Karpas-422 (cell line): Measurements from ENCODE around the gene NCKAP5. TPM values are rescaled to one million over a fixed set of nuclear protein-coding genes. Genes with fewer than 3 reads are reported as not detected.

Experiments used
- DNase-seq: peaks from one replicate; pipeline ENCODE4 v3.0.0-alpha.2; 2015
- H2AFZ ChIP-seq: fragments of 200-600 bp; sonication (generic); 2 replicates; pipeline ENCODE4 v1.6.1; 2014; ENCODE audit warnings: antibody characterized with exemption, low read length, mixed read lengths
- H3K27ac ChIP-seq: fragments of 200-600 bp; sonication (generic); 2 replicates; pipeline ENCODE4 v1.5.1; 2014; ENCODE audit warnings: mild to moderate bottlenecking, low read length, moderate library complexity
- H3K27me3 ChIP-seq: fragments of 200-600 bp; sonication (generic); 2 replicates; pipeline ENCODE4 v1.6.1; 2014; ENCODE audit warnings: low read length, mixed read lengths
- H3K36me3 ChIP-seq: fragments of 200-600 bp; sonication (generic); 2 replicates; pipeline ENCODE4 v1.6.1; 2014; ENCODE audit warnings: low read length, mixed read lengths; ENCODE audit not compliant: insufficient read depth
- H3K4me1 ChIP-seq: fragments of 200-600 bp; sonication (generic); 2 replicates; pipeline ENCODE4 v1.6.1; 2014; ENCODE audit warnings: mild to moderate bottlenecking, low read length, mixed read lengths
- H3K4me2 ChIP-seq: fragments of 200-600 bp; sonication (generic); 2 replicates; pipeline ENCODE4 v1.6.1; 2014; ENCODE audit warnings: low read length, low read depth, mild to moderate bottlenecking; ENCODE audit not compliant: poor library complexity, severe bottlenecking
- H3K4me3 ChIP-seq: fragments of 200-600 bp; sonication (generic); 2 replicates; pipeline ENCODE4 v1.5.1; 2014; ENCODE audit warnings: mild to moderate bottlenecking, antibody characterized with exemption, low read length, mixed read lengths
- H3K79me2 ChIP-seq: fragments of 200-600 bp; sonication (generic); 2 replicates; pipeline ENCODE4 v1.6.1; 2014; ENCODE audit warnings: mild to moderate bottlenecking, low read length, mixed read lengths
- H3K9ac ChIP-seq: fragments of 200-600 bp; sonication (generic); 2 replicates; pipeline ENCODE4 v1.6.0; 2014; ENCODE audit warnings: low read length
- H3K9me2 ChIP-seq: fragments of 200-600 bp; sonication (generic), shearing (Covaris generic); replicated peaks from 2 replicates; pipeline ENCODE4 v1.6.0; 2014; ENCODE audit warnings: mild to moderate bottlenecking, low read length, moderate library complexity; ENCODE audit not compliant: insufficient read depth
- H3K9me3 ChIP-seq: fragments of 300-700, 200-600 bp; sonication (generic); 2 replicates; pipeline ENCODE4 v1.6.1; 2014; ENCODE audit warnings: low read length, mixed read lengths
- H4K20me1 ChIP-seq: fragments of 200-600 bp; sonication (generic); 2 replicates; pipeline ENCODE4 v1.6.1; 2014; ENCODE audit warnings: mild to moderate bottlenecking, antibody characterized with exemption, low read length, low read depth; ENCODE audit not compliant: insufficient read depth
- total RNA-seq: library from RNA; depleted of rRNA; stranded (reverse); fragments of >200 nt; shearing (Covaris generic); gene quantifications from 2 replicates; pipeline ENCODE4 v1.2.3, GENCODE V29; 2014; ENCODE audit warnings: low replicate concordance

Gene NCKAP5
- total RNA-seq, 1 experiment from 2014 or later, result not detected

DNA sequence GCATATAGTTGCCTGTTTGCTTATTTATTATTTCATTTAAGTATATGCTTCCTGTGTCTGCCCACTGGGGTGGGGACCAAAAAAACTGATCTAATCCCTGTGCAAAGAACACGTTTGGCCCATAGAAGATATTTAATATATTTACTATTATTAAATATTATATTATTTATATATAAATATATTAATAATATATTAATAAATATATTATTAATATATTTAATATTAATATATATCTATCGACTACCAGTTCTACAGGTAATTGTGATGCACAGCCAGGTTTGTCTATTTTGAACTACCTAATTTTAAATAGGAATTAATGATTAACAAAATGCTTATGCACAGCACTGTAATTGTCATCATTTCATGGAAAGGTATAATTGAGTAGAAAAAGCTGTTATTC is 609.4 kb downstream of the NCKAP5 start:
- DNase-seq, result no peak
- Histone ChIP-seq H3K4me1 (peaks cover 4% of the 10 kb centered on the region), H3K27me3 (no peaks in the 10 kb centered on the region; the same call in 1 of the 2 replicates), H3K27ac (no peak overlapping the region), H2AFZ (no peak overlapping the region), H3K4me3 (no peak overlapping the region), H3K36me3 (no peaks in the 10 kb centered on the region), H3K9me3 (no peaks in the 10 kb centered on the region), H3K79me2 (no peaks in the 10 kb centered on the region), H3K9ac (no peak overlapping the region), H3K4me2 (no peak overlapping the region), H3K9me2 (no peaks in the 10 kb centered on the region), H4K20me1 (no peaks in the 10 kb centered on the region)

- no peaks in the 10 kb centered on the region; the same call in 1 of the 2 replicates for H3K27me3 ChIP-seq
- no peaks in the 10 kb centered on the region for H3K36me3 ChIP-seq
- H3K4me1 ChIP-seq, result peaks cover 9% of the 10 kb centered on the region
- no peak overlapping the region for H3K4me2 ChIP-seq
- H3K9me2 ChIP-seq, result no peaks in the 10 kb centered on the region
- no peak for DNase-seq
- H3K4me3 ChIP-seq, result no peak overlapping the region
- no peak overlapping the region for H2AFZ ChIP-seq
- H3K27ac ChIP-seq, result no peak overlapping the region
- no peaks in the 10 kb centered on the region for H4K20me1 ChIP-seq
- no peaks in the 10 kb centered on the region for H3K9me3 ChIP-seq
- no peaks in the 10 kb centered on the region for H3K79me2 ChIP-seq
- no peak overlapping the region for H3K9ac ChIP-seq
These were observed 612.2 kb downstream of the NCKAP5 start for GRCh38 chr2:132955871-132956615.

GRCh38 chr2:132953771-132954170 is 614.5 kb downstream of the NCKAP5 start:
- H4K20me1 ChIP-seq, result no peaks in the 10 kb centered on the region
- H3K4me2 ChIP-seq, result no peak overlapping the region
- H3K9me3 ChIP-seq, result no peaks in the 10 kb centered on the region
- DNase-seq, result peak; percentile 66
- H3K9me2 ChIP-seq, result no peaks in the 10 kb centered on the region
- no peaks in the 10 kb centered on the region for H3K79me2 ChIP-seq
- no peak overlapping the region for H3K4me3 ChIP-seq
- no peak overlapping the region for H3K27ac ChIP-seq
- H2AFZ ChIP-seq, result no peak overlapping the region
- no peaks in the 10 kb centered on the region; the same call in 1 of the 2 replicates for H3K27me3 ChIP-seq
- H3K4me1 ChIP-seq, result peaks cover 13% of the 10 kb centered on the region
- H3K9ac ChIP-seq, result no peak overlapping the region
- H3K36me3 ChIP-seq, result no peaks in the 10 kb centered on the region

DNA sequence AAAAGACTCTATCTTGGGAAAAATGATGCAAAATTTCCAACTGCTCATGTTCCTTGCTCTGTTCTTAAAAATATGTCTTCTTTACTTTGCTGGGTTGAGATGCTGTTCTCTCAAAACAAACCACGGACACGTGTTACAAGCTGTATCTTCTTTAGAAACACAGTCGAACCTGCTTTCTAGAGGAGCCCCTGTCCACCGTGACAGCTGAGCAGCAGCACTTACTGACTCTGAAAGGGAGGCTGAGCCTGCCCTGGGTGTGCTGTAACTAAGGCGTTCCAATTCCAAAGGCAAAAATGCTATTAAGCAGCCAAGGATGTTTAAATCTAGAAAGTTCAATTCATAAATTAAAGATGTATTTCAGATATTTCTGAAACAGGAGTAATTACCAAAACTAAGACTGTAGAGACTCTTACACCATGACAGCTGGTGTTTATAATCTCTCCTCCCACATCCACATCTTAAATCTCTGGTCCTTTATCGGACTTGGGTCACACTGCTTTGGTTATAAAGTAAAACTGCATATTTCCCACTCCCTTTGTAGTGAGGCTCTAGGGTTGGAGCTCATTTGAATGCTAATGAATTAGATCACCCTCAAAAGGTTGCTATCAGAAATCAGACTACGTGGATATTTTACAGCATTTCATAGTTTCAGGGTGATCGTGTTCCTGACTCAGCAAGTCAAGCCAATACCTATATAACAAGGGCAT is 617.1 kb downstream of the NCKAP5 start:
- Histone ChIP-seq H3K4me2 (no peak overlapping the region), H3K4me3 (no peak overlapping the region), H3K4me1 (peaks cover 18% of the 10 kb centered on the region), H4K20me1 (no peaks in the 10 kb centered on the region), H3K79me2 (no peaks in the 10 kb centered on the region), H3K9ac (no peak overlapping the region), H2AFZ (no peak overlapping the region), H3K27ac (no peak overlapping the region), H3K27me3 (no peaks in the 10 kb centered on the region), H3K36me3 (no peaks in the 10 kb centered on the region), H3K9me2 (no peaks in the 10 kb centered on the region), H3K9me3 (no peaks in the 10 kb centered on the region)
- DNase-seq, result no peak

DNA sequence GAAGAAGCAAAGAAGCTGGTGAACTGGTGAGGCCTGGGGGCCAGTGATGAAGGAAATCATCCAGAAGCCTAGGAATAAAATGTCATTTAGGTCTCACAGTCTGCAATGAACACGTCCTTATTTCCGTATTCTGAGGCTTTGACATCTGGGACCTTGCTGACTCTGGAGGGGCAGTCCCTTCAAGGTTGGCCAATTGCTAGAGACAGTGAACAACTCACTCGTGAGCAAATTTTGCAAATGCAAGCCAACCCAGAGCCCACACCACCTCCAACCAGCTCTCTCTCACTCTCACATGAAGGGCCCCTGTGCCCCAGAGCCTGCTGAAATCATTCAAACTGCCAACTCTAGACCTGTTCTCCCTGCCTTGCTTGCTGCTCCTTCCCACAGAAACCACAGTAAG is 619.2 kb downstream of the NCKAP5 start:
- no peaks in the 10 kb centered on the region for H3K9me3 ChIP-seq
- H2AFZ ChIP-seq, result no peak overlapping the region
- no peaks in the 10 kb centered on the region for H3K27me3 ChIP-seq
- no peaks in the 10 kb centered on the region for H3K9me2 ChIP-seq
- no peak overlapping the region for H3K9ac ChIP-seq
- H3K27ac ChIP-seq, result no peak overlapping the region
- no peaks in the 10 kb centered on the region for H4K20me1 ChIP-seq
- no peaks in the 10 kb centered on the region for H3K36me3 ChIP-seq
- peaks cover 17% of the 10 kb centered on the region for H3K4me1 ChIP-seq
- no peak overlapping the region for H3K4me3 ChIP-seq
- DNase-seq, result no peak
- no peaks in the 10 kb centered on the region for H3K79me2 ChIP-seq
- H3K4me2 ChIP-seq, result no peak overlapping the region

DNA sequence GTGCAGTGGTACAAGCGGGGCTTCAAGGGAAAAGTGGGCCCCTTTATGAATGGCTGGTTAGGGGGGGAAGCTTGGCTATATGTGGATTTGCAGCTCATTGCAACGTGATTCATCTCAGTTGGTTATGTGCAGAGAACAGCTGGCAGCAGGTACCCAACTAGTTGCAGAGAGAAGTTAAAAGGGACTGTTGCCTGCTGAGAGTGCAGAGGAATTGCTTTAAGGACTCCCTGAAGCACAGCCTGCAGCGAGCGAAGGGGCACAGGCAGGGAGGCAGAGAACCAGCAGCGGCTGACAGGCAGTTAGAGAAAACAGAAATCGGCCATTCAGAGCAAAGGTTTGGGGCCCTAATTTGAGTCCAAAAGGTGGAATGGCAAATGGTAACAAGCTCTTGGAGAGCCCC is 620.1 kb downstream of the NCKAP5 start:
- H2AFZ ChIP-seq, result no peak overlapping the region; the same call in 1 of the 2 replicates
- no peak overlapping the region for H3K4me3 ChIP-seq
- H3K36me3 ChIP-seq, result no peaks in the 10 kb centered on the region
- no peaks in the 10 kb centered on the region for H3K79me2 ChIP-seq
- no peaks in the 10 kb centered on the region for H4K20me1 ChIP-seq
- DNase-seq, result no peak
- no peaks in the 10 kb centered on the region for H3K9me2 ChIP-seq
- peaks cover 9% of the 10 kb centered on the region; the same call in 1 of the 2 replicates for H3K4me1 ChIP-seq
- no peak overlapping the region for H3K9ac ChIP-seq
- no peak overlapping the region for H3K4me2 ChIP-seq
- H3K9me3 ChIP-seq, result no peaks in the 10 kb centered on the region
- no peaks in the 10 kb centered on the region for H3K27me3 ChIP-seq
- H3K27ac ChIP-seq, result no peak overlapping the region

DNA sequence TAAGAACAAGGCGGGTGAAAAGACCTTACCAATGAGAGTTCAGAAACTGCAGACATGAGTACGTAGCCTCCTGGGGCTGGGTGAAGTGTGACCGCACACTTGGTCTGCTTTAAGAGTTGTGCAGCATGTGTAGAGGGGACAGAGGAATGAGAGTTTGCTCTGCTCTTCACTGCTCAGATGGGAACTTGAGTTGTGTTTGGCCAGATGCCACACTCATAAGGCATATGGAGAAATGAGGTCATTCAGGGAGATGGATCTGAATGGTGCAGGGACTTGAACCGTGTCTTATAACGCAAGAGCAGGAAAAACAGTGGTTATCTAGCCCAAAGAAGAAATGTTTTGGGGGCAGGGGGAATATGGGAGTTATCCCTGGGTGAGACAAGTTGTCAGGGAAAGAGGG is 624.4 kb downstream of the NCKAP5 start:
- Histone ChIP-seq H3K9me2 (no peaks in the 10 kb centered on the region), H3K4me3 (no peak overlapping the region), H3K36me3 (no peaks in the 10 kb centered on the region), H3K27ac (no peak overlapping the region), H3K4me1 (peaks cover 8% of the 10 kb centered on the region; the same call in 1 of the 2 replicates), H3K9me3 (no peaks in the 10 kb centered on the region), H3K27me3 (no peaks in the 10 kb centered on the region), H3K9ac (no peak overlapping the region), H3K79me2 (no peaks in the 10 kb centered on the region), H3K4me2 (no peak overlapping the region), H4K20me1 (no peaks in the 10 kb centered on the region), H2AFZ (no peak overlapping the region)
- no peak for DNase-seq

DNA sequence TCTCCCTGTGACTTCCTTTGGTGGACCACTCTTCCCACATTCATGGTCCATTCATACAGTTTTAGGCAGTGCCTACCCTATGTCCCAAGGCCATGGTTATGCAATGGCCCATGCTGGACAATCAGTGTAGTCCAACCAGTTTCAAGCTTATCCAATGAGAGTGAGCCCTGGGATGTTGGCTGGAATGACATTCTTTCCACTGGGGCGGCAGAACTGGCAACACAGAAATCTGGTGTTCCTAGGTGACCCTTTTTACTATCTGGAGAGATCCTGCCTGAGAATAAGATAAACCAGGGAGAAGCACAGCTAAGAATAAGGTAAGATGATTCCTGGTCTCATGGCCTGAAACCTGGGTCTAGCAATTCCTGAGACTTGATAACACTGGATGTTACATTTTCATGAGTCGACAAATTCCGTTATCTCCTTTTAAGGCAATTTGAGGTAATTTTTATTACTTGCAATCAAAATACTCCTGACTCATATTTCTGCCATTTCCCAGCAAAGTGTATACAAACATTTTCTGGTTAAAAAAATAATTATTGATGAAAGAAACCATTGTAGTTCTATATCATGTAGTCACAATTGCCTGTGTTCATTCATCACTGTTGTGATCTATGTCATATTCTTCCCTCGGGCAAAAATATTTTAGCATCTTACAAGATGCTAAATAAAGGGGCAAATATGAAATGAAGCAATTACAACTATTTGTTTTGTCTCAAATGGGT is 626.8 kb downstream of the NCKAP5 start:
- H3K4me2 ChIP-seq, result no peak overlapping the region
- peaks cover 18% of the 10 kb centered on the region for H3K4me1 ChIP-seq
- no peak overlapping the region for H3K9ac ChIP-seq
- H2AFZ ChIP-seq, result no peak overlapping the region
- H3K9me3 ChIP-seq, result no peaks in the 10 kb centered on the region
- no peaks in the 10 kb centered on the region for H4K20me1 ChIP-seq
- no peak for DNase-seq
- H3K27ac ChIP-seq, result no peak overlapping the region
- peaks cover 3% of the 10 kb centered on the region; the same call in 1 of the 2 replicates for H3K27me3 ChIP-seq
- H3K79me2 ChIP-seq, result no peaks in the 10 kb centered on the region
- H3K4me3 ChIP-seq, result no peak overlapping the region
- no peaks in the 10 kb centered on the region for H3K9me2 ChIP-seq
- H3K36me3 ChIP-seq, result no peaks in the 10 kb centered on the region
